PFSK-1 (cell line): ENCODE measurements around the gene CUX1.

ENCODE experiments used
- FOXP2 ChIP-seq: optimal IDR thresholded peaks from 2 replicates; pipeline ENCODE3; 2011; ENCODE audit warnings: borderline replicate concordance, control low read depth, inconsistent platforms; ENCODE audit not compliant: insufficient read depth; ENCODE audit errors: extremely low read length, extremely low read depth
- POLR2AphosphoS5 ChIP-seq: IDR thresholded peaks from 2 replicates; pipeline ENCODE4 v1.6.1; 2012; ENCODE audit warnings: low read depth, mild to moderate bottlenecking, control low read depth, low read length, moderate library complexity
- SIN3A ChIP-seq: IDR thresholded peaks from 2 replicates; pipeline ENCODE4 v1.6.1; 2012; ENCODE audit warnings: mild to moderate bottlenecking, low read length, moderate library complexity, borderline replicate concordance; ENCODE audit not compliant: insufficient read depth
- TAF1 ChIP-seq: IDR thresholded peaks from 2 replicates; pipeline ENCODE4 v1.6.1; 2012; ENCODE audit warnings: low read length, control low read depth, borderline replicate concordance; ENCODE audit not compliant: insufficient read depth
- TF ChIP-seq, protein P1 (sequence below), 2 experiments: IDR thresholded peaks; 2 replicates each; pipeline versions ENCODE4 v1.6.1 to v1.8.0; 2011 to 2012; ENCODE audit warnings: low read depth in 2 of 2, low read length in 2 of 2, control low read depth in 1 of 2, inconsistent platforms in 1 of 2, mild to moderate bottlenecking in 1 of 2, moderate library complexity in 1 of 2; ENCODE audit not compliant: insufficient read depth in 1 of 2

The CUX1 gene

GRCh38 chr7:102169651-102170392 lies 352.4 kb downstream of the CUX1 start:
- TF ChIP-seq, protein P1, sequence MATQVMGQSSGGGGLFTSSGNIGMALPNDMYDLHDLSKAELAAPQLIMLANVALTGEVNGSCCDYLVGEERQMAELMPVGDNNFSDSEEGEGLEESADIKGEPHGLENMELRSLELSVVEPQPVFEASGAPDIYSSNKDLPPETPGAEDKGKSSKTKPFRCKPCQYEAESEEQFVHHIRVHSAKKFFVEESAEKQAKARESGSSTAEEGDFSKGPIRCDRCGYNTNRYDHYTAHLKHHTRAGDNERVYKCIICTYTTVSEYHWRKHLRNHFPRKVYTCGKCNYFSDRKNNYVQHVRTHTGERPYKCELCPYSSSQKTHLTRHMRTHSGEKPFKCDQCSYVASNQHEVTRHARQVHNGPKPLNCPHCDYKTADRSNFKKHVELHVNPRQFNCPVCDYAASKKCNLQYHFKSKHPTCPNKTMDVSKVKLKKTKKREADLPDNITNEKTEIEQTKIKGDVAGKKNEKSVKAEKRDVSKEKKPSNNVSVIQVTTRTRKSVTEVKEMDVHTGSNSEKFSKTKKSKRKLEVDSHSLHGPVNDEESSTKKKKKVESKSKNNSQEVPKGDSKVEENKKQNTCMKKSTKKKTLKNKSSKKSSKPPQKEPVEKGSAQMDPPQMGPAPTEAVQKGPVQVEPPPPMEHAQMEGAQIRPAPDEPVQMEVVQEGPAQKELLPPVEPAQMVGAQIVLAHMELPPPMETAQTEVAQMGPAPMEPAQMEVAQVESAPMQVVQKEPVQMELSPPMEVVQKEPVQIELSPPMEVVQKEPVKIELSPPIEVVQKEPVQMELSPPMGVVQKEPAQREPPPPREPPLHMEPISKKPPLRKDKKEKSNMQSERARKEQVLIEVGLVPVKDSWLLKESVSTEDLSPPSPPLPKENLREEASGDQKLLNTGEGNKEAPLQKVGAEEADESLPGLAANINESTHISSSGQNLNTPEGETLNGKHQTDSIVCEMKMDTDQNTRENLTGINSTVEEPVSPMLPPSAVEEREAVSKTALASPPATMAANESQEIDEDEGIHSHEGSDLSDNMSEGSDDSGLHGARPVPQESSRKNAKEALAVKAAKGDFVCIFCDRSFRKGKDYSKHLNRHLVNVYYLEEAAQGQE (IDR thresholded peaks at IDR 0.05; ENCODE audit: insufficient read depth in 1 of 2, low read depth in 2 of 2, low read length in 2 of 2) = no peak
- TF ChIP-seq POLR2AphosphoS5 (no peak), TAF1 (no peak)

- TF ChIP-seq TAF1 (no peak), FOXP2 (no peak), POLR2AphosphoS5 (no peak), SIN3A (no peak)
- TF ChIP-seq, protein P1 (IDR thresholded peaks at IDR 0.05; ENCODE audit: insufficient read depth in 1 of 2, low read depth in 2 of 2, low read length in 2 of 2) = no peak
These were observed 353.1 kb downstream of the CUX1 start for GRCh38 chr7:102170393-102170970.

- TF ChIP-seq FOXP2 (no peak), SIN3A (no peak), TAF1 (no peak), POLR2AphosphoS5 (no peak)
- TF ChIP-seq, protein P1 (IDR thresholded peaks at IDR 0.05; ENCODE audit: insufficient read depth in 1 of 2, low read depth in 2 of 2, low read length in 2 of 2) = no peak
These were observed 356.2 kb downstream of the CUX1 start for GRCh38 chr7:102173669-102174068.

DNA sequence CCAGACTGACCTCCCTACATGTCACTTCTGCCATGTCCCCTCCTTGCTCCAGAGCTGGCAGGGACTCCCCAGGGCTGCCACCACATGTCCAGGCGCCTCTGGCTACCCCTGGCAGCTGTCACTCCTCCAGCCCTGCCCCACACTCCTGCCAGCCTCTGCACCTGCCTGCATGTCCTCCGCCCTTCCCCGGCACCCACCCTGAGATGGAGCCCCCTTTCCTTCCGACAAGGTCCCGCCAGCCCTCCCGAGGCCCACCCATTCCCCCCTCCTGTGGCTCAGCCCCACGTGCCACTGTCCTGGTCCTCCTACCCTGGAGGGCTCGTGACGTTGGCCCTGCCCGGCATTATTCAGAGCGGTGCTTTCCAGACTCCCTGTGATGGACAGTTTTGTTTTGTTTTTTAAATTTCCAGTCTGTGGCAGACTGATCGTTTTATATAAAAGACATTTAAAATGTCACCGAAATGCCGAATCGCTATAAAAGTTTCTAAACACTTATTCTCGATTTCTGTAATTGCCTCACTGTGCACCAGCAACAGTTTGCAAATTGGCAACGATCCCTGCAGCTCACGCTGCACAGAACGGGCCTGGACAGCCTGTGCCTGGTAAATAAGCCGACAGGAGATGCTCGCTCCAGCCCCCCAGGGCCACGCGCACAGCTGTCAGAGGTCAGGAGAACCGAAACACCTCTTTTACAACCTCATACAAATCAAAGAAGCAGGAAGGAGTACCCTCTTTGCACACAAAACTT lies 358.2 kb downstream of the CUX1 start:
- TF ChIP-seq POLR2AphosphoS5 (no peak), TAF1 (no peak)

- TF ChIP-seq FOXP2 (no peak), SIN3A (no peak), TAF1 (no peak)
These were observed 361.0 kb downstream of the CUX1 start for GRCh38 chr7:102178410-102178809.

- TF ChIP-seq, protein P1 (IDR thresholded peaks at IDR 0.05; ENCODE audit: insufficient read depth in 1 of 2, low read depth in 2 of 2, low read length in 2 of 2) = no peak
- no peak for TF ChIP-seq FOXP2
- TF ChIP-seq TAF1 = no peak
- TF ChIP-seq SIN3A = no peak
- no peak for TF ChIP-seq POLR2AphosphoS5
These were observed 363.3 kb downstream of the CUX1 start for GRCh38 chr7:102180727-102181126.
